Measurements from ENCODE around the gene TP53AIP1. TPM values are rescaled to one million over a fixed set of nuclear protein-coding genes. Genes with fewer than 3 reads are reported as not detected.

The TP53AIP1 gene
- total and polyA plus RNA-seq, 2 experiments from 2014 or later = 0.17 to 0.23 TPM

DNA sequence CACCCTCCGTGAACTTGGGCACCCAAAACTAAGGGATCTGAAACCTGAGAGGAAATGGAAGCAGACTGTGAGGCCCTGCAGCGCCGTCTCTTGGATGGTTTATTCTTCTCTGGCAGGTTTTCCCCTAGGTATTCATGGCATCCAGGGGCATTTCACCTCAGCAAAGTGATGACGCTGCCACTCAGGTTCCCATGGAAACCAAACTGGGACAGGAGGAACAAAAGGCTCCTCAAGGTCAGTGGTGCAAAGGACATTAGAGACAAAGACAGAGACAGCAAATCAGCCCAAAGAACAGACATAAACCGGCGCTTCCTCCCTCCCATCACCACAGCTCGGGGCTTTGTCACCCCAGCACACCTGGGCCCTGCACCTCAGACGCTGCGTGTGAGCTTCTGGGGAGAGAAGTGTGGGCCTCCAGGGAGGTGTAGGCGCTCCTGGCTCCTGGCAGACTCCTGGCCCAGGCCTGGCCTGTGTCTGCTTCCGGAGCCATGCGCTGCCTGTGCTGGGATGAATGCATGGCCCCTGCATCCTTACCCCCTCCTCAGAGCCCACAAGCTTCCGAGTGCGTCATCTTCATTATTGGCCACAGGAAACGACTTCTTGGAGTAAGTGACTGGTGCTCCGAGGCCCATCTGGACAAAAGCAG lies 5.9 kb downstream of the TP53AIP1 start:
- H3K79me2 ChIP-seq = no peaks in the 10 kb centered on the region
- no peaks in the 10 kb centered on the region for H3K27me3 ChIP-seq
- H3K4me2 ChIP-seq = no peak overlapping the region
- H3K4me1 ChIP-seq (ENCODE audit: insufficient read depth) = no peaks in the 10 kb centered on the region
- H3K9me3 ChIP-seq (ENCODE audit: low read depth) = no peaks in the 10 kb centered on the region
- no peaks in the 10 kb centered on the region for H3K36me3 ChIP-seq (replicated peaks; ENCODE audit: insufficient read depth, low read depth)
- peak; percentile 26 for DNase-seq (ENCODE audit: low spot score)
- WGBS (ENCODE audit: low lambda C conversion rate, missing lambda C conversion rate) = 83% methylated on average over 16 of the region's 16 CpGs
- no peaks in the 10 kb centered on the region for H3K9me2 ChIP-seq (replicated peaks; ENCODE audit: insufficient read depth)
- no peak overlapping the region for H3K27ac ChIP-seq
- no peak overlapping the region for H2AFZ ChIP-seq
- no peaks in the 10 kb centered on the region for H4K20me1 ChIP-seq (ENCODE audit: insufficient read depth, poor library complexity, severe bottlenecking)
- TF ChIP-seq EZH2 (IDR thresholded peaks at IDR 0.05; ENCODE audit: borderline replicate concordance) = no peak
- TF ChIP-seq, protein P1, sequence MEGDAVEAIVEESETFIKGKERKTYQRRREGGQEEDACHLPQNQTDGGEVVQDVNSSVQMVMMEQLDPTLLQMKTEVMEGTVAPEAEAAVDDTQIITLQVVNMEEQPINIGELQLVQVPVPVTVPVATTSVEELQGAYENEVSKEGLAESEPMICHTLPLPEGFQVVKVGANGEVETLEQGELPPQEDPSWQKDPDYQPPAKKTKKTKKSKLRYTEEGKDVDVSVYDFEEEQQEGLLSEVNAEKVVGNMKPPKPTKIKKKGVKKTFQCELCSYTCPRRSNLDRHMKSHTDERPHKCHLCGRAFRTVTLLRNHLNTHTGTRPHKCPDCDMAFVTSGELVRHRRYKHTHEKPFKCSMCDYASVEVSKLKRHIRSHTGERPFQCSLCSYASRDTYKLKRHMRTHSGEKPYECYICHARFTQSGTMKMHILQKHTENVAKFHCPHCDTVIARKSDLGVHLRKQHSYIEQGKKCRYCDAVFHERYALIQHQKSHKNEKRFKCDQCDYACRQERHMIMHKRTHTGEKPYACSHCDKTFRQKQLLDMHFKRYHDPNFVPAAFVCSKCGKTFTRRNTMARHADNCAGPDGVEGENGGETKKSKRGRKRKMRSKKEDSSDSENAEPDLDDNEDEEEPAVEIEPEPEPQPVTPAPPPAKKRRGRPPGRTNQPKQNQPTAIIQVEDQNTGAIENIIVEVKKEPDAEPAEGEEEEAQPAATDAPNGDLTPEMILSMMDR (IDR thresholded peaks at IDR 0.05; ENCODE audit: poor library complexity) = no peak
- no peak for TF ChIP-seq EZH2phosphoT487 (IDR thresholded peaks at IDR 0.05; ENCODE audit: low read depth, severe bottlenecking, unreplicated experiment)
- H3K4me3 ChIP-seq = no peak overlapping the region

DNA sequence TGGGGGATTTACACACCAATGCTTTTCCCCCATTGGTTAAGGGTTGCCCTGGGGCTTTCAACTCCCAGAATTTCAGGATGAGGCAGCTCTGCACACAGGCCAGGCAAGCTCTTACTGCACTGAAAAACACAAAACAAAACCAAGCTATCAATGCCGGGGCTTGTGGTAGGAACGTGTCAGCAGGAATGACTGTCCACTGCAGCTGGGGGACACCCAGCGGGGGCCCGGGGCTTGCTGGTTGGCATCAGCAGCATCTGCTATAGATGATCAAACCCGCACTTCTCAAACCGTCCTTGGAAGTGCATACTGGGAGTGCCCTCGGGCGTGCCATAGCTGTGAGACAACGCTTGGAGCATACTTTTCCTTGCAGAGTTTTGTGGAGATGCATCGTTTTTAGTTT lies 7.7 kb downstream of the TP53AIP1 start:
- Histone ChIP-seq H3K4me2 (no peak overlapping the region), H4K20me1 (ENCODE audit: insufficient read depth, poor library complexity, severe bottlenecking) (no peaks in the 10 kb centered on the region), H3K4me3 (no peak overlapping the region), H3K9me3 (ENCODE audit: low read depth) (no peaks in the 10 kb centered on the region), H2AFZ (no peak overlapping the region), H3K79me2 (no peaks in the 10 kb centered on the region), H3K9me2 (replicated peaks; ENCODE audit: insufficient read depth) (no peaks in the 10 kb centered on the region), H3K36me3 (replicated peaks; ENCODE audit: insufficient read depth, low read depth) (no peaks in the 10 kb centered on the region), H3K27ac (no peak overlapping the region), H3K27me3 (no peaks in the 10 kb centered on the region), H3K4me1 (ENCODE audit: insufficient read depth) (no peaks in the 10 kb centered on the region)
- TF ChIP-seq, protein P1 (IDR thresholded peaks at IDR 0.05; ENCODE audit: poor library complexity) = no peak
- TF ChIP-seq EZH2phosphoT487 (IDR thresholded peaks at IDR 0.05; ENCODE audit: low read depth, severe bottlenecking, unreplicated experiment) = no peak
- TF ChIP-seq EZH2 (IDR thresholded peaks at IDR 0.05; ENCODE audit: borderline replicate concordance) = no peak
- 91% methylated on average over 10 of the region's 10 CpGs for WGBS (ENCODE audit: low lambda C conversion rate, missing lambda C conversion rate)
- DNase-seq (ENCODE audit: low spot score) = no peak

DNA sequence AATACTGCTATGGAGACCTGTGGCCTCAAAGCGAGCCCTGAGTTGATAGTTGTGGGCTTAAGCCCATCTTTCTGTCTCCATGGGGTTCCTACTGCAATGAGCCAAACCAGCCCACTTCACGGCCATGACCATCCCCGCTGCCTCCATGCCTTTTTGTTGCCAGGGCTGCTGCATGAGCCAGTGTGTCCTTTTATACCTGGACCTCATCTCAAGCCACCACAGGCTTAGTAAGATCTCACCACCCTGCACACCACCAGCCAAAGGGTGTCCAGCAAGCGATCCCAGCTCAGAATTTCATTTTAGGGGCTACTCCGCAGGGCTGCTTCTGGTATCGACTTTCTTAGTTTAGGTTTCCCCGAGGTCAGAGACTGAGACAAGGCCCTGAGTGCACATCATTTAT lies 8.3 kb downstream of the TP53AIP1 start:
- Histone ChIP-seq H3K27ac (no peak overlapping the region), H3K9me2 (replicated peaks; ENCODE audit: insufficient read depth) (no peaks in the 10 kb centered on the region), H3K4me2 (no peak overlapping the region), H2AFZ (no peak overlapping the region), H4K20me1 (ENCODE audit: insufficient read depth, poor library complexity, severe bottlenecking) (no peaks in the 10 kb centered on the region), H3K4me3 (no peak overlapping the region), H3K9me3 (ENCODE audit: low read depth) (no peaks in the 10 kb centered on the region), H3K4me1 (ENCODE audit: insufficient read depth) (no peaks in the 10 kb centered on the region), H3K79me2 (no peaks in the 10 kb centered on the region), H3K27me3 (no peaks in the 10 kb centered on the region), H3K36me3 (replicated peaks; ENCODE audit: insufficient read depth, low read depth) (no peaks in the 10 kb centered on the region)
- TF ChIP-seq, protein P1 (IDR thresholded peaks at IDR 0.05; ENCODE audit: poor library complexity) = no peak
- TF ChIP-seq EZH2 (IDR thresholded peaks at IDR 0.05; ENCODE audit: borderline replicate concordance) = no peak
- TF ChIP-seq EZH2phosphoT487 (IDR thresholded peaks at IDR 0.05; ENCODE audit: low read depth, severe bottlenecking, unreplicated experiment) = no peak
- DNase-seq (ENCODE audit: low spot score) = no peak
- WGBS (ENCODE audit: low lambda C conversion rate, missing lambda C conversion rate) = 87% methylated on average over 7 of the region's 7 CpGs

Measured in hepatocyte (in vitro differentiated cells).